Neuron (in vitro differentiated cells): ENCODE measurements around the gene TRIM2.

Source experiments
- H2AFZ ChIP-seq: one replicate; pipeline ENCODE4 v1.6.1; 2013; ENCODE audit warnings: low read depth, mild to moderate bottlenecking, inconsistent platforms, low read length, moderate library complexity
- H3K27me3 ChIP-seq: one replicate; pipeline ENCODE4 v1.6.1; 2013; ENCODE audit warnings: low read length; ENCODE audit not compliant: insufficient read depth
- H3K36me3 ChIP-seq: one replicate; pipeline ENCODE4 v1.6.1; 2013; ENCODE audit warnings: low read length; ENCODE audit not compliant: insufficient read depth
- H3K4me1 ChIP-seq: one replicate; pipeline ENCODE4 v1.6.1; 2013; ENCODE audit warnings: low read length; ENCODE audit not compliant: insufficient read depth
- H3K4me3 ChIP-seq: 2 replicates; pipeline ENCODE4 v1.5.1; 2013; ENCODE audit warnings: mild to moderate bottlenecking, low read length, moderate library complexity
- H3K9me3 ChIP-seq: one replicate; pipeline ENCODE4 v1.6.1; 2013; ENCODE audit warnings: low read length

Gene TRIM2

DNA sequence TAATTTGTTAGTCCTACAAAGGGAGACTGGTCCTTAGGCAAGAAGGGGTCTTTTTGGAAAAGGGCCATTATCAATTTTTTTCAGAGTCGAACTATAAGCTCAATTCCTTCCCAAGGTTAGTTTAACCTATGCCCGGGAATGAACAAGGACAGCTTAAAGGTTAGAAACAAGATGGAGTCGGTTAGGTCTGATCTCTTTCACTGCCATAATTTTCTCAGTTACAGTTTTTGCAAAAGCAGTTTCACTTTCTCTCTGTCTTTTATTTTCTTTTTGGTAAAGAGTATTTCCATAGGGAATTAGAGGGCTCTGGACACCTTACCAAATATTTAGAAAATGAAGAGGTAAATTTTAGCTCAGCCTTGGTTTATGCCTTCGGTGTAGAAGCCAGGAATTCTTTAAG is 64.1 kb downstream of the TRIM2 start:
- Histone ChIP-seq H2AFZ (no peak overlapping the region), H3K36me3 (peaks cover 29% of the 10 kb centered on the region), H3K27me3 (no peaks in the 10 kb centered on the region), H3K9me3 (peaks cover 4% of the 10 kb centered on the region), H3K4me1 (peaks cover 23% of the 10 kb centered on the region), H3K4me3 (no peak overlapping the region)

DNA sequence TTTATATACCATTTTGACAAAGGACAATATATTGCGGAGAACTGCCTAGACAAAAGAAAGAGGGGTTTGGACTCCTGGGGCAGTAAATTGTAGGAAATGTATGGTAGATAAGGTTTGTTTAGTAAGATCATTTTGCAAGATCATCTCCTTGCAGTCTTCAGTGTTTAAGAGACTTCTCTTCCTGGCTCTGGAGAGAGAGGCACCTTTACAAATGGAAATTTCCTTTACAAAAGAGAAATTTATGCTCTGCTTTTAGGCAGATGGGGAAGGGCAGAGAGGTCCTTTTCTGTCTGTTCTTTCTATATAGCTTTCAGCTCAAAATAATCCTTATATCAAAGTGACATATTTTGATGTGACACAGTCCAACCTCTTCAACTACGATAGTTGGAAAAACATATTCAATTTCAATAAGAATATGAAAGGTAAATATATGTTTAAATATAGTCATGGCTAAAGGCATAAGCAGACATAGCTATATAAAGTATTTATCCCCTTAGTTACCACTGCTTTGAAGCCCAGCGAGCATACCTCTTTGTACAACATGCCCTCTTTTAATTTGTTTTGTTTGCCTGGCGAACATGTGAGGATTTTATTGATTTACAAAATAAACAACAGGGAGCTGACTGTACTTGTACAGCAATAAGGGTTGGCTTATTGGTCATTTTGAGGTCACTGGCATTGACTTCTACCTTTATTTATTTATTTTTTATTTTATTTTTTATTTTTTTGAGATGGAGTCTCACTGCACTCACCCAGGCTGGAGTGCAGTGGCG is 65.2 kb downstream of the TRIM2 start:
- peaks cover 39% of the 10 kb centered on the region for H3K36me3 ChIP-seq
- H2AFZ ChIP-seq: no peak overlapping the region
- H3K27me3 ChIP-seq: no peaks in the 10 kb centered on the region

DNA sequence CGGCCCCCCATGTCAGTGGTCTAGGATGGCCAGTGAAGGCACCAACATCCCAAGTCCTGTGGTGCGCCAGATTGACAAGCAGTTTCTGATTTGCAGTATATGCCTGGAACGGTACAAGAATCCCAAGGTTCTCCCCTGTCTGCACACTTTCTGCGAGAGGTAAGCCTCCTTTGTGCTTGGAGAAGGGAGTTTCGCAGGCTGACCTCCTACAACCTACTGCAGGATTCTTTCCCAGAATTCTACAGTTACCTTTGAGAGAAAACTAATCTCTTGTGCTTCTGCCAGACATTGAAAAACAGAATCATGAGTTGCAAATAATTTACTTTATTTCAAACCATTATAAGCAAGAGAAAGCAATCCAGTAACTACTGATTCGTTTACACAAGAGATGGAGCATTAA is 66.1 kb downstream of the TRIM2 start:
- Histone ChIP-seq H3K4me3 (no peak overlapping the region), H3K27me3 (no peaks in the 10 kb centered on the region), H3K4me1 (peaks cover 23% of the 10 kb centered on the region), H3K36me3 (peaks cover 45% of the 10 kb centered on the region), H2AFZ (no peak overlapping the region), H3K9me3 (peaks cover 2% of the 10 kb centered on the region)

More for the DNA sequence above, 65.2 kb downstream of the TRIM2 start:
- Histone ChIP-seq H3K4me1 (peaks cover 23% of the 10 kb centered on the region), H3K9me3 (peaks cover 4% of the 10 kb centered on the region), H3K4me3 (no peak overlapping the region)

DNA sequence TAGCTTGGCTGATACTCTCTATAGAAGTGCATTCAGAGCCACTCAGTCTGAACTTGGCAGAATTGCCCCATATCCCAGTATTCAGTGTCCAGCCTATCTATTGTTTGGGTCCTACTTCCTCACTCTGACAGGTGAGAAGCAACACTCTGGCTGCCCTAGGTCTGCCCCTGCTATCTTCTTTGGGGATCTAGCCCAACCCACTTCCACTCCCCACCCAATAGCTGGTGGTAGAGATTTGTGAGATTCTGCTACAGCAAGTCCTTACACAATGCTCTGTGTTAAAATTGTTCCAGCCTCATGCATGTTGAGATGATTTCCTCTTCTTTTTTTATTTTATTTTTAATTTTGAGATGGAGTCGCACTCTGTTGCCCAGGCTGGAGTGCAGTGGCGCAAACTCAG is 67.6 kb downstream of the TRIM2 start:
- Histone ChIP-seq H3K36me3 (peaks cover 60% of the 10 kb centered on the region), H3K9me3 (peaks cover 2% of the 10 kb centered on the region), H3K27me3 (no peaks in the 10 kb centered on the region), H2AFZ (no peak overlapping the region), H3K4me3 (no peak overlapping the region), H3K4me1 (peaks cover 23% of the 10 kb centered on the region)

DNA sequence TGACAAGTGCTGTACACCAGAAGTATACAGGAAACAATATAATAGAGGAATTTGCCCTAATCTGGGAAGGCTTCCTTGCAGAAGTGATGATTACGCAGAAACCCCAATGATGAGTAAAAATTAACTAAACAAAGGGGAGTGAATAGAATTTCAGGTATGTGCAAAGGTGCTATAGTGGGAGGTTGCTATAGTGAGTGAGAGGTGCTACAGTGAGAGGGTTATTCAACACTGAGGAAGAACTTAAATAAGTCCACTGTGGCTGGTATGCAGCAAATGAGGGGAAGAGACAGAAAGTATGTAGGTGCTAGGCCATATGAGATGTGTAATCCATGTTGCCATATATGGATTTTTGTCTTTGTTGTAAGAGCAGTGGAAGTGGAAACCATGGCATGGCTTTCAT is 69.5 kb downstream of the TRIM2 start:
- H3K9me3 ChIP-seq: peaks cover 2% of the 10 kb centered on the region
- H3K4me3 ChIP-seq: no peak overlapping the region
- no peak overlapping the region for H2AFZ ChIP-seq
- H3K4me1 ChIP-seq: peaks cover 16% of the 10 kb centered on the region
- H3K36me3 ChIP-seq: peaks cover 76% of the 10 kb centered on the region
- no peaks in the 10 kb centered on the region for H3K27me3 ChIP-seq

DNA sequence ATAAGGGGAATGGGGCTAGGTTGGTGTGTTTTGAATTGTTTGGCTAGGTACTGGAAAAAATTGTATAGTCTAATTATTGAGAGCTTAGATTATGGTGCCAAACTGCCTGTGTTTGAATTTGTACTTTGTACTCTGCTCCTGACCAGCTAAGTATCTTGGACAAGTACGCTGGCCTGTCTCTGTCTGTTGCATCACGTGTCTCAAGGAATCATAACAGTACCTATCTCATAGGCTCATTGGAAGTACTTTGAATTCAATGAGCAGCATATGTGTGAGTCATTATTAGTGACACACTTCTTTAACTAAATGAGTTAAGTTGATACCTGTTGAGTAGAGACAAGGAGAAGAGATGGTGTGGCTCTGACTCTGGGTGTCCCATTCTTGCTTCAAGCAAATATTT is 70.7 kb downstream of the TRIM2 start:
- Histone ChIP-seq H3K36me3 (peaks cover 82% of the 10 kb centered on the region), H3K27me3 (no peaks in the 10 kb centered on the region), H3K9me3 (peaks cover 2% of the 10 kb centered on the region), H2AFZ (no peak overlapping the region), H3K4me1 (peaks cover 6% of the 10 kb centered on the region), H3K4me3 (no peak overlapping the region)

DNA sequence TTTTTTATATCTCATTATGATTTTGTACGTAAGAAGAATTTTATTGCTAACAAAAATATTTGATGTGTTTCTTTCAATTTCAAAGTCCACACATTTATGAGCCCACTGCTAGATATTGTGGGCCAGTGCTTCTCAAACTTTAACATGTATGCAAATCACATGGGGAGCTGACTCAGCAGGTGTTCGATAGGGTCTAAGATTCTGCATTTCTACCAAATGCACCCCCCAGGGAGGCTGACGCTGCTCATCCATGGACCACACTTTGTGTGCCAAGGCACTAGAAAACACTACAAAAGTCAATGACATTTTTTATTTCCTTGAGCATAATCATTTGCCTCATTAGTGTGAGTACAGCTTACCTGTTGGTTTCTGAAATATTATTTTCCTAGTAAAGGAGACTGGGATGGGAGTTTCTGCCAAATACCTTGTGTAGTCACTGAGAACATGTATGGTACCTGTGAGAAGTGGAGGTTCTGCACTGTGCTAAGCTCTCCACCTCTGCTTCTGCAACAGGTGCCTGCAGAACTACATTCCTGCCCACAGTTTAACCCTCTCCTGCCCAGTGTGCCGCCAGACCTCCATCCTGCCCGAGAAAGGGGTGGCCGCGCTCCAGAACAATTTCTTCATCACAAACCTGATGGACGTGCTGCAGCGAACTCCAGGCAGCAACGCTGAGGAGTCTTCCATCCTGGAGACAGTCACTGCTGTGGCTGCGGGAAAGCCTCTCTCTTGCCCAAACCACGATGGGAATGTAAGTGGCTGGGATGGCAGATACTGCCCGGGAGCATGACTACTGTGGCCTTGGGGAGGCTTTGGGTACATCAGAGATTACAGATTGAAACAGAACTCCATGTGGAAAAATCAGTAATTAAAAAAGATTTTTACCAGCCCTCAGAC is 71.4 kb downstream of the TRIM2 start:
- Histone ChIP-seq H2AFZ (no peak overlapping the region), H3K27me3 (no peaks in the 10 kb centered on the region), H3K4me1 (no peaks in the 10 kb centered on the region), H3K36me3 (peaks cover 79% of the 10 kb centered on the region), H3K9me3 (peaks cover 2% of the 10 kb centered on the region), H3K4me3 (no peak overlapping the region)

DNA sequence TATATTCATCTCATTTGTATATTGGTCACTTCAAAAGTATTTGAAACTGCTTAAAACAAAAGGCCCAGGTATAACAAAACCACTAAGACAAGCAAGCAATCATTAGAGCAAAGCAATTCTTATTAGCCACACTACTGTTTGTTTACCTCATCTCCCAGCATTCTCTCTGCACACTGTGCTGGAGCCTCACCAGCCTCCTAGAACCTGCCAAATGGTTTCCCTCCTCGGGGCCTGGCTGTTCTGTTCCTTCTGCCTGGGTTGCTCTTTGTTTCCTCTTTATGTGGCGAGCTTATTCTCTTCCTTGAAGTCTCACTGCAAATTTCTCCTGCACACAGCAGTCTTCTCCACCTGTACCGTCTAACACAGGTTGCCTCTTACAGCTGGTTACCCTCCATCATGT is 72.7 kb downstream of the TRIM2 start:
- no peaks in the 10 kb centered on the region for H3K4me1 ChIP-seq
- no peaks in the 10 kb centered on the region for H3K27me3 ChIP-seq
- peaks cover 77% of the 10 kb centered on the region for H3K36me3 ChIP-seq
- no peak overlapping the region for H3K4me3 ChIP-seq
- no peak overlapping the region for H2AFZ ChIP-seq
- peaks cover 4% of the 10 kb centered on the region for H3K9me3 ChIP-seq

DNA sequence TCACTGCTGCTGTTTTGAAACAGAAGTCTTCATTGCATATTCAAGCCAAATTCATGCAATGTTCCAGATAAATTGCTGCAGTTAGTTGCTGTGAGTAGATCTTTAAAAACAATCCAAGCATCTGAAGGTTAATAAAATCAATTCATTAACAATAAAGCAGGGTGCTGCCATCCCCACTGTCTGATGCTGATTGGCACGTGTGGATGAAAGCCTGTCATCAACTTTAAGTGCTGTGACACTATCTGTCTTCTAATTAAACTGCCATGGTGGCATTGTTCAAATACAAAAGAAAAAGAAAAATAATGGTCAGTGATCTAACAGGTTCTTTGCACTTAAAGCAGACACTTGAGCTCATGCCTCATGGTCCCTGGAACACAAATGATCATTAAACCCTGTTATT is 77.2 kb downstream of the TRIM2 start:
- Histone ChIP-seq H3K4me1 (no peaks in the 10 kb centered on the region), H3K36me3 (peaks cover 79% of the 10 kb centered on the region)

DNA sequence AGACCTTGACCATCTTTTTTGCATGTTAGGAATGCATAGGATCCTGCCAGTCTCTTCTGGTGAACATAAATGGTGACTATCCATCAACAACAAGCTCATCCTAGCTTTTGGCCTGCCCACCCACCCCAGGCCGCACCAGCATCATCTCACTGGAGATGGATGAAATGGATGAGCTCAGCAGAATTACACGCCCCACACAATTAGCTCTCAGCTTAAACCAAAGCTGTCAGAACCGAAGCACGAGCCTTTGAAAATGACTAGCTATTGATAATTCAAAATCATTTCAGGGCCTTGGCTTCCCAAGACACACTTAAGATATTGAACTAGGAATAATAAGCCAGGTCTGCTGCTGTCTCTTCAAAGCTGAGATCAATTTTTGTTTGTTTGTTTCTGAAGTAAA is 77.8 kb downstream of the TRIM2 start:
- Histone ChIP-seq H3K36me3 (peaks cover 79% of the 10 kb centered on the region), H3K4me1 (no peaks in the 10 kb centered on the region), H3K4me3 (no peak overlapping the region), H3K27me3 (no peaks in the 10 kb centered on the region), H2AFZ (no peak overlapping the region), H3K9me3 (peaks cover 25% of the 10 kb centered on the region)

More for the DNA sequence above, 77.2 kb downstream of the TRIM2 start:
- Histone ChIP-seq H3K27me3 (no peaks in the 10 kb centered on the region), H3K9me3 (peaks cover 23% of the 10 kb centered on the region), H2AFZ (no peak overlapping the region), H3K4me3 (no peak overlapping the region)

DNA sequence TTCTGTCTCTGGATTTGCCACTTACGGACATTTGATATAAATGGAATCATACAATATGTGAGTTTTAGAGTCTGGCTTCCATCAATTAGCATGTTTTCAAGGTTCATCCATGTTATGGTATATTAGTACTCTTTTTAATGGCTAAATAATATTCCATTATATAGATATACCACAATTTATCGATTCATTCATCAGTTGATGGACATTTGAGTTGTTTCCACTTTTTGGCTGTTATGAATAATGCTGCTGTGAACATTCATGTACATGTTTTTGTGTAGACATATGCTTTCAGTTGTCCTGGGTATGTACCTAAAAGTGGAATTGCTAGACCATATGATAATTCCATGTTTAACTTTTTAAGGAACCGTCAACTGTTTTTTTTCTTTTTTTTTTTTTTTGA is 79.0 kb downstream of the TRIM2 start:
- H3K9me3 ChIP-seq: peaks cover 25% of the 10 kb centered on the region
- peaks cover 71% of the 10 kb centered on the region for H3K36me3 ChIP-seq
- no peak overlapping the region for H3K4me3 ChIP-seq
- no peaks in the 10 kb centered on the region for H3K4me1 ChIP-seq
- no peak overlapping the region for H2AFZ ChIP-seq
- no peaks in the 10 kb centered on the region for H3K27me3 ChIP-seq

DNA sequence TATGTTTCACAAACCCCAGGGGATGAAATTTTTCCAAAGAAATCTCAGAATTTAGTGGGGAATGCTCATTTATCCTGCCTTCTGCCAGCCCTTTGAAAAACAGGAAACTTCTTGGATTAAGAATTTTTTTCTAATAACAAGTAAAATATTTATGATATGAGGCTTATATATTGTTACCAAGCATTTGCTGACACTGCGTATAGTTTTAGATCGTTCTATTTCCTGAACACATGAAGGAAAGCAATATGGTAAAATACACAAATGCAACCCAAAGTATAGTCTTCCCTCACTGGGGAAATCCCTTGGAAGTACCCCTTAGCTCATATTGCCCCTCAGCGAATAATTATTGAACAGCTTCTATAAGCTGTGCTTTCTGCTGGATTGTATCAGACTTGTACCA is 85.9 kb downstream of the TRIM2 start:
- H3K27me3 ChIP-seq: no peaks in the 10 kb centered on the region
- H3K4me3 ChIP-seq: no peak overlapping the region
- H2AFZ ChIP-seq: no peak overlapping the region
- H3K9me3 ChIP-seq: peaks cover 14% of the 10 kb centered on the region
- no peaks in the 10 kb centered on the region for H3K4me1 ChIP-seq
- peaks cover 72% of the 10 kb centered on the region for H3K36me3 ChIP-seq

DNA sequence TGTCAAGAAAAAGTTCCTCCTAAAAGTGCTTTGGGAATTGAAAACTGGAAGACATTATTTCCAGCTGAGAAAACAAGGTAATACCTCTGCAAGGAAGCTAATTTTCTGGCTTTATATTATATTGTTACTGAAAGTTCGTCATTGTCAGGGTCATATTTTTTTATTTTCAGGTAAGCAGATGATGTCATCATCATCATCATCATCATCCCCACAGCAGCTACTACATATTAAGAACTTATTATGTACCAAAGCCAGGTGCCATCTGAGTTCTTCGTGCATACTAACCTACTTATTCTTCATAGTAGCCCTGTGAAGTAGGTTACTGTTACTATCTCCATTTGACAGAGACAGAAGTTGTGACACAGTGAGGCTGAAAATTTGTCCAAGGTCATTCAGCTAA is 87.3 kb downstream of the TRIM2 start:
- peaks cover 15% of the 10 kb centered on the region for H3K9me3 ChIP-seq
- no peaks in the 10 kb centered on the region for H3K4me1 ChIP-seq
- H3K27me3 ChIP-seq: no peaks in the 10 kb centered on the region
- no peak overlapping the region for H3K4me3 ChIP-seq
- H2AFZ ChIP-seq: no peak overlapping the region
- peaks cover 77% of the 10 kb centered on the region for H3K36me3 ChIP-seq
